Skeletal muscle cell (primary cell): ENCODE results near the gene NOL3.
A peak's percentile ranks its signal among the peaks of the same experiment; 100 is the strongest.

ENCODE experiments used
- DNase-seq: peaks from one replicate; pipeline ENCODE4 v3.0.0-alpha.2; 2010; ENCODE audit warnings: low read depth
- H3K4me3 ChIP-seq: 2 replicates; pipeline ENCODE4 v1.5.1; 2011; ENCODE audit warnings: low read depth, mild to moderate bottlenecking, control low read depth, low read length, moderate library complexity

Gene NOL3

GRCh38 chr16:67166598-67167168 is 3.7 kb upstream of the NOL3 start:
- H3K4me3 ChIP-seq: no peak overlapping the region
- no peak for DNase-seq

- H3K4me3 ChIP-seq: no peak overlapping the region
- no peak for DNase-seq
Measured at GRCh38 chr16:67167588-67167987, 2.8 kb upstream of the NOL3 start.

- H3K4me3 ChIP-seq: no peak overlapping the region
- DNase-seq: no peak
Measured at GRCh38 chr16:67169011-67169451, 1.3 kb upstream of the NOL3 start.

- peak overlapping the region; percentile 30 for H3K4me3 ChIP-seq
- DNase-seq: no peak
Measured at GRCh38 chr16:67169642-67170167, 633 bp upstream of the NOL3 start.

- no peak for DNase-seq
- H3K4me3 ChIP-seq: peak overlapping the region; percentile 43
Measured at GRCh38 chr16:67170949-67171649, 761 bp downstream of the NOL3 start.

GRCh38 chr16:67173323-67173722 is 3.0 kb downstream of the NOL3 start:
- H3K4me3 ChIP-seq: peak overlapping the region; percentile 49
- DNase-seq: no peak

GRCh38 chr16:67173808-67174705 is 3.7 kb downstream of the NOL3 start:
- no peak for DNase-seq

GRCh38 chr16:67174706-67175231 is 4.4 kb downstream of the NOL3 start:
- no peak for DNase-seq

More at GRCh38 chr16:67173808-67174705, 3.7 kb downstream of the NOL3 start:
- H3K4me3 ChIP-seq: peak overlapping the region; percentile 49

GRCh38 chr16:67176662-67177061 is 6.3 kb downstream of the NOL3 start:
- no peak for DNase-seq
- H3K4me3 ChIP-seq: no peak overlapping the region

More at GRCh38 chr16:67174706-67175231, 4.4 kb downstream of the NOL3 start:
- H3K4me3 ChIP-seq: peak overlapping the region; percentile 49

- no peak for DNase-seq
Measured at GRCh38 chr16:67177743-67178699, 7.7 kb downstream of the NOL3 start.

GRCh38 chr16:67179421-67180080 is 9.2 kb downstream of the NOL3 start:
- H3K4me3 ChIP-seq: no peak overlapping the region
- DNase-seq: no peak

More at GRCh38 chr16:67177743-67178699, 7.7 kb downstream of the NOL3 start:
- peak overlapping the region; percentile 25 for H3K4me3 ChIP-seq

GRCh38 chr16:67180166-67180565 is 9.8 kb downstream of the NOL3 start:
- DNase-seq: no peak
- H3K4me3 ChIP-seq: no peak overlapping the region

- H3K4me3 ChIP-seq: peak overlapping the region; percentile 74
- peak; percentile 81 for DNase-seq
Measured at GRCh38 chr16:67181346-67181745, 11.0 kb downstream of the NOL3 start.

GRCh38 chr16:67182288-67182687 is 11.9 kb downstream of the NOL3 start:
- peak overlapping the region; percentile 74 for H3K4me3 ChIP-seq
- DNase-seq: no peak

- DNase-seq: no peak
- H3K4me3 ChIP-seq: peak overlapping the region; percentile 74
Measured at GRCh38 chr16:67183284-67183626, 12.9 kb downstream of the NOL3 start.

- peak; percentile 95 for DNase-seq
- H3K4me3 ChIP-seq: peak within 1 kb of the TSS; percentile 74
Measured at GRCh38 chr16:67183627-67184452, 13.5 kb downstream of the NOL3 start, which contains the start of gene MATCAP1. TSS of gene MATCAP1 (minus strand) at chr16:67183963. CDS start at chr16:67180610, 3,353 bp downstream.

GRCh38 chr16:67184453-67184994 is 14.2 kb downstream of the NOL3 start:
- peak overlapping the region; percentile 74 for H3K4me3 ChIP-seq
- no peak for DNase-seq
